Mesenchymal stem cell (in vitro differentiated cells and primary cell): Measurements from ENCODE around the gene LIMS2.

Experiments
- DNase-seq: peaks from one replicate; pipeline ENCODE4 v3.0.0-alpha.2; 2013
- H2AFZ ChIP-seq: one replicate; pipeline ENCODE4 v1.6.1; 2013; ENCODE audit warnings: low read depth, mild to moderate bottlenecking, control low read depth, inconsistent platforms, low read length, moderate library complexity
- H2AK5ac ChIP-seq: 2 replicates; pipeline ENCODE4 v1.6.1; 2013; ENCODE audit warnings: low read length, moderate library complexity, mild to moderate bottlenecking, inconsistent platforms; ENCODE audit not compliant: severe bottlenecking
- H2BK120ac ChIP-seq: one replicate; pipeline ENCODE4 v1.6.1; 2013; ENCODE audit warnings: low read depth, mild to moderate bottlenecking, inconsistent platforms, low read length, moderate library complexity
- H2BK12ac ChIP-seq, 2 experiments: one replicate each; pipeline ENCODE4 v1.6.1; 2013; ENCODE audit warnings: inconsistent platforms in 2 of 2, low read length in 2 of 2, mild to moderate bottlenecking in 2 of 2, moderate library complexity in 2 of 2, control low read depth in 1 of 2
- H2BK15ac ChIP-seq: one replicate; pipeline ENCODE4 v1.6.1; 2013; ENCODE audit warnings: mild to moderate bottlenecking, low read depth, inconsistent platforms; ENCODE audit not compliant: poor library complexity, severe bottlenecking
- H2BK5ac ChIP-seq: 2 replicates; pipeline ENCODE4 v1.6.1; 2013; ENCODE audit warnings: low read depth, mild to moderate bottlenecking, low read length, control low read depth, inconsistent platforms; ENCODE audit not compliant: poor library complexity, severe bottlenecking
- H3K14ac ChIP-seq, 2 experiments: one replicate each; pipeline ENCODE4 v1.6.1; 2013; ENCODE audit warnings: inconsistent platforms in 2 of 2, low read length in 2 of 2, control low read depth in 1 of 2, mild to moderate bottlenecking in 1 of 2, moderate library complexity in 1 of 2
- H3K18ac ChIP-seq, 2 experiments: one replicate each; pipeline ENCODE4 v1.6.1; 2013; ENCODE audit warnings: inconsistent platforms in 2 of 2, low read length in 2 of 2, control low read depth in 1 of 2, low read depth in 1 of 2, mild to moderate bottlenecking in 1 of 2
- H3K23ac ChIP-seq, 2 experiments: one replicate each; pipeline ENCODE4 v1.6.1; 2013; ENCODE audit warnings: inconsistent platforms in 2 of 2, low read length in 2 of 2, mild to moderate bottlenecking in 2 of 2, moderate library complexity in 2 of 2, control low read depth in 1 of 2
- H3K27ac ChIP-seq: 2 replicates; pipeline ENCODE4 v1.5.1; 2013; ENCODE audit warnings: mild to moderate bottlenecking, moderate library complexity, low read length, control low read depth, inconsistent platforms; ENCODE audit not compliant: poor library complexity, severe bottlenecking
- H3K27me3 ChIP-seq, 2 experiments: 2 replicates each; pipeline versions ENCODE4 v1.6.1 to v1.7.0; 2013; ENCODE audit warnings: low read length in 2 of 2, mild to moderate bottlenecking in 2 of 2, moderate library complexity in 2 of 2, control low read depth in 1 of 2, inconsistent platforms in 1 of 2; ENCODE audit not compliant: control insufficient read depth in 1 of 2, insufficient read depth in 1 of 2
- H3K36me3 ChIP-seq, 2 experiments: 2 replicates each; pipeline versions ENCODE4 v1.6.1 to v1.7.0; 2013; ENCODE audit warnings: low read length in 2 of 2, control low read depth in 1 of 2, inconsistent platforms in 1 of 2, low read depth in 1 of 2, mild to moderate bottlenecking in 1 of 2; ENCODE audit not compliant: insufficient read depth in 2 of 2, control insufficient read depth in 1 of 2
- H3K4ac ChIP-seq, 2 experiments: one replicate each; pipeline ENCODE4 v1.6.1; 2013; ENCODE audit warnings: inconsistent platforms in 2 of 2, low read length in 2 of 2, mild to moderate bottlenecking in 2 of 2, moderate library complexity in 2 of 2, control low read depth in 1 of 2, low read depth in 1 of 2
- H3K4me1 ChIP-seq: 2 replicates; pipeline ENCODE4 v1.6.1; 2013; ENCODE audit warnings: low read depth, low read length, control low read depth; ENCODE audit not compliant: control insufficient read depth, insufficient read depth
- H3K4me2 ChIP-seq: 2 replicates; pipeline ENCODE4 v1.6.1; 2013; ENCODE audit warnings: low read length, mild to moderate bottlenecking, inconsistent platforms; ENCODE audit not compliant: poor library complexity, severe bottlenecking
- H3K4me3 ChIP-seq, 2 experiments: 2 replicates each; pipeline versions ENCODE4 v1.5.1 to v1.7.0; 2013; ENCODE audit warnings: low read length in 2 of 2, mild to moderate bottlenecking in 2 of 2, control low read depth in 1 of 2, low read depth in 1 of 2; ENCODE audit not compliant: insufficient read depth in 1 of 2
- H3K79me1 ChIP-seq: replicated peaks from 2 replicates; pipeline ENCODE4 v1.6.1; 2013; ENCODE audit warnings: mild to moderate bottlenecking, control low read depth, low read length, inconsistent platforms; ENCODE audit not compliant: poor library complexity, severe bottlenecking
- H3K9ac ChIP-seq: 2 replicates; pipeline ENCODE4 v1.7.0; 2013; ENCODE audit warnings: mild to moderate bottlenecking, low read length, moderate library complexity
- H3K9me3 ChIP-seq: 2 replicates; pipeline ENCODE4 v1.7.0; 2013; ENCODE audit warnings: mild to moderate bottlenecking, low read length; ENCODE audit not compliant: control insufficient read depth
- H4K8ac ChIP-seq: one replicate; pipeline ENCODE4 v1.6.1; 2013; ENCODE audit warnings: inconsistent platforms, mild to moderate bottlenecking, low read length, moderate library complexity
- H4K91ac ChIP-seq: one replicate; pipeline ENCODE4 v1.6.1; 2013; ENCODE audit warnings: mild to moderate bottlenecking, low read length, inconsistent platforms
- WGBS: methylation state at CpG from one replicate; pipeline ENCODE4 v1.1.7; 2013; ENCODE audit warnings: mixed read lengths; 5-methylcytosine and 5-hydroxymethylcytosine counted together

LIMS2 gene

DNA sequence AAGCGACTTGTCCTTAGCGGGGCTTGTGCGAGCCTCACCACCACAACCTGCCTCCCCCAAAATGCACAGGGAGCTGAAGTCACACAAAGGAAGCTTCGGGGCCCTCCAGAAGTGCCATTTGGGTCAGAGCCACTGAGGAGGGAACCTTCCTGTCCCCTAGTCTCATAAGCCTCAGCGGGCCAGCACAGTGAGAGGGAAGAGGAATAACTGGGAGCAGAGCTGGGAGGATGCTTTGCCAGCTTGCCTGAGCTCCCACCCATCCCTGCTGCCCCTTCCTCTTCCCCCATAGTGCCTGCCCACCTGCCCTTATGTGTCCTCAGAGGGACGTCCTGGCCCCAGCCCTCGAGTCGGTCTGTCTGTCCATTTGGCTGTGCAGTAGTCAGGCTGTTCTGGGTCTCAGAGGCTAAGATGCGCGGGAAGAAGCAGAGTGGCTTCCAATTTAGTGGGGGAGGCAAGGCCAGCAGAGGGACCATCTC is 81.2 kb downstream of the LIMS2 start:
- Histone ChIP-seq H2BK5ac (no peak overlapping the region), H3K4me2 (no peak overlapping the region), H3K9ac (no peak overlapping the region), H4K8ac (no peak overlapping the region), H2AFZ (no peak overlapping the region), H3K18ac (no peak overlapping the region), H3K27me3 (no peaks in the 10 kb centered on the region), H3K27ac (no peak overlapping the region), H2BK15ac (no peak overlapping the region), H2BK120ac (no peak overlapping the region), H3K14ac (no peak overlapping the region), H4K91ac (no peak overlapping the region), H3K36me3 (no peaks in the 10 kb centered on the region), H3K23ac (no peak overlapping the region), H3K9me3 (no peaks in the 10 kb centered on the region), H3K4me3 (no peak overlapping the region), H3K4me1 (no peaks in the 10 kb centered on the region), H2BK12ac (no peak overlapping the region), H2AK5ac (no peak overlapping the region), H3K4ac (no peak overlapping the region), H3K79me1 (no peaks in the 10 kb centered on the region)
- no peak for DNase-seq
- 89% methylated on average over 9 of the region's 10 CpGs for WGBS

DNA sequence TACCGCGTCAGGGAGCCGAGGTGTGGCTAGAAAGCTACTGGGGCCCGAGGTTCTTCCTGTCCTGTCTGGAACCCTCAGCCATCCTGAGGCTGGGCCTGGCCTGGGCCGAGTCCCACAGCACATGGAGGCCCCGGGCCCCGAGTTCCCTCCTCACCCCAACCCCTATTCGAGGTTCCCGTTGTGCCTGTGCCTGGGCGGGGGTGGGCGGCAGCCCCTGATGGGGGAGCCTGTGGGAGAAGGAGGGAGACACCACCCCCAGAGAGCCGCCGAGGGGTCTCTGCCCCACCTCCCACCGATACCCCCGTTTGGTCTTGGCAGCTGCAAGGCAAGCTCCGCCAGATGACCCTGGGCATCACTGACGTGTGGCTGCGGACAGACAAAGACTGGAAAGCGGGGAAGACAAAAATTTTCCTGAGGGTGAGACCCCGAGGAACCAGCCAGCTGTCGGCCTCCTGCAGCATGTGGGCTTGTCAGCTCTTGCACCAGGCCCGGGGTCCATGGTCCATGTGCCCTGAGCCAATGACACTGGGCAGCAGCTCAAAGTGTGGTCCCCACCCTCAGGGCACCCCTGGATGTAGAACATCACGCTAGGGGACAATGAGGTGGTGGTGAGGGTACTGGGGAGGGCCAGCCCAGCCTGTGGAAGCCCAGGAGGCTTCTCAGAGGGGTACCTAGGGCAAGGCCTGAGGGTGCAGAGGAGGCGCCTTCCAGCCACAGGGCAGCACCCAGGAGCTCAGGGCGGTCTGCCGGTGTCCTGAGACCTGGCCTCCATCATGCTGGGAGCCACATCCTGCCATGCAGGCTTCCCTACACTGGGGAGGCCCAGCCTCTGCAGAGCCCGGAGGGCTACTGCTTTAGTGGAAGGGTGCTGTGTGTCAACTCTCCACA is 81.9 kb downstream of the LIMS2 start:
- H3K27me3 ChIP-seq, result no peaks in the 10 kb centered on the region
- H2BK120ac ChIP-seq, result no peak overlapping the region
- H3K9me3 ChIP-seq, result no peaks in the 10 kb centered on the region
- no peak overlapping the region for H2AK5ac ChIP-seq
- H3K27ac ChIP-seq, result no peak overlapping the region
- H2AFZ ChIP-seq, result no peak overlapping the region
- WGBS, result 91% methylated on average over 23 of the region's 27 CpGs
- no peak overlapping the region for H2BK5ac ChIP-seq
- H3K79me1 ChIP-seq, result no peaks in the 10 kb centered on the region
- H3K4ac ChIP-seq, result no peak overlapping the region
- no peaks in the 10 kb centered on the region for H3K4me1 ChIP-seq
- H4K8ac ChIP-seq, result no peak overlapping the region
- H3K23ac ChIP-seq, result no peak overlapping the region
- no peak overlapping the region for H3K9ac ChIP-seq
- no peak overlapping the region for H2BK12ac ChIP-seq
- H3K4me3 ChIP-seq, result no peak overlapping the region
- H3K14ac ChIP-seq, result no peak overlapping the region
- H2BK15ac ChIP-seq, result no peak overlapping the region
- no peak for DNase-seq
- H3K4me2 ChIP-seq, result no peak overlapping the region
- H4K91ac ChIP-seq, result no peak overlapping the region
- H3K36me3 ChIP-seq, result no peaks in the 10 kb centered on the region
- H3K18ac ChIP-seq, result no peak overlapping the region

DNA sequence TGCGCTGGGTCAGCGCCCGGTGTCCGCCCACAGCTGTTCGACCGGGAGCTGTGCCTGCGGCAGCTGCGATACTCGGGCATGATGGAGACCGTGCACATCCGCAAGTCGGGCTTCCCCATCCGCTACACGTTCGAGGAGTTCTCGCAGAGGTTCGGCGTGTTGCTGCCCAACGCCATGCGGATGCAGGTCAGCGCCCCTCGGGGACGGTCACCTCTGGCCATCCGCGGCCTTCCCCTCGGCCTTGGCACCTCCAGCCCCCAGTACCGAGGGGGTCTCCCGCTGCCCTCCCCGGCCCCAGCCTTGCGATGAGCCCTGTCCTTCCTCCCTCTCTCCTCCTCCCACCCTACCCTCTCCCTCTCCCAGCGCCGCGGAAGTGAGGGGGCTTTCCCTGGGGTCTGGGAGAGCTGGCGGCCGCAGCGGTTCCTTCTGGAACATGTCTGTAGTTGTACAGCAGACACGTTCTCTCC is 82.5 kb downstream of the LIMS2 start:
- no peak overlapping the region for H3K27ac ChIP-seq
- H3K79me1 ChIP-seq, result no peaks in the 10 kb centered on the region
- no peak overlapping the region for H3K4ac ChIP-seq
- no peak overlapping the region for H3K9ac ChIP-seq
- 96% methylated on average over 29 of the region's 37 CpGs for WGBS
- no peak overlapping the region for H3K4me2 ChIP-seq
- H3K23ac ChIP-seq, result no peak overlapping the region
- H3K4me1 ChIP-seq, result no peaks in the 10 kb centered on the region
- no peak for DNase-seq
- H3K18ac ChIP-seq, result no peak overlapping the region
- H3K27me3 ChIP-seq, result no peaks in the 10 kb centered on the region
- H3K4me3 ChIP-seq, result peak overlapping the region in 1 of 2 experiments; percentile 16
- no peak overlapping the region for H4K8ac ChIP-seq
- H2BK120ac ChIP-seq, result no peak overlapping the region
- H3K36me3 ChIP-seq, result no peaks in the 10 kb centered on the region
- no peak overlapping the region for H2BK12ac ChIP-seq
- no peak overlapping the region for H2BK15ac ChIP-seq
- H2AK5ac ChIP-seq, result no peak overlapping the region
- no peaks in the 10 kb centered on the region for H3K9me3 ChIP-seq
- H2AFZ ChIP-seq, result no peak overlapping the region
- no peak overlapping the region for H3K14ac ChIP-seq
- H2BK5ac ChIP-seq, result no peak overlapping the region
- no peak overlapping the region for H4K91ac ChIP-seq

DNA sequence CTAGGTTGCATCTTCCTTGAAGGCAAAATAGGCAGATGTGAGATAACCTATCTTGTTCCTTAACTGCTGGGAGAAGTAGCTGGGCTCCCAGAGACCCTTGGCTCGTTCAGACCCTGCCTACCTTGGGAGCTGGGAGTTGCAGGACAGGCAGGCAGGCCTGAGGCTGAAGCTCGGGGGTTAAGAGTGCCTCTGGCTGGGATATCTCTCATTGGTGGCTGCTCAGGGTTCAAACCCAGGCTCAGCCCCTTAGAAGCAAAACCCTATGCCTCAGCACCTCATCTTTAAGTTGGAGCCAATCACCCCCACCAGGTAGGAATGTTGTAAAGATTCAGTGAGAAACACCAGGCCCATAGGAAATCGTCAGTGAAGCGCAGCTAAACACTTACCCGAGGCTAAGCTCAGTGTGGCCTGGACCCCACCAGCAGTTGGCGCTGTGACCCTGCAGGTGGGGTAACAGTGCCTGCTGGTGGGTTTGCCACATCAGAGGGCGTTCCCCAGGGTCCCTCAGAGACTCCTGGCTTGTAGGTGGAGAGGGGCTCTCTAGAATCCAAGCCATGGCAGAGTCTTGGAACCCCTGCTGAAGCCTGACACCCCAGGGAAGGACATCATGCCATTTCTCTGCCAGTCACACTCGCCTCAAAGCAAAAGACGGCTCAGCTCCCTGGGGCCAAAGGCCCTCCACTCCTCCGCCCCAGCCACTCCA is 84.0 kb downstream of the LIMS2 start:
- peak; percentile 62 for DNase-seq
- no peak overlapping the region for H3K18ac ChIP-seq
- H2BK12ac ChIP-seq, result no peak overlapping the region
- H2BK15ac ChIP-seq, result no peak overlapping the region
- 20% methylated on average over 6 of the region's 10 CpGs for WGBS
- H3K79me1 ChIP-seq, result no peaks in the 10 kb centered on the region
- no peak overlapping the region for H2BK120ac ChIP-seq
- no peak overlapping the region for H2AFZ ChIP-seq
- H3K4me1 ChIP-seq, result no peaks in the 10 kb centered on the region
- H2BK5ac ChIP-seq, result no peak overlapping the region
- no peak overlapping the region for H2AK5ac ChIP-seq
- no peaks in the 10 kb centered on the region for H3K9me3 ChIP-seq
- peaks cover under 1 to 8% of the 10 kb centered on the region in 2 experiments for H3K27me3 ChIP-seq
- H3K36me3 ChIP-seq, result no peaks in the 10 kb centered on the region
- H4K91ac ChIP-seq, result no peak overlapping the region
- H3K27ac ChIP-seq, result no peak overlapping the region
- H3K4me3 ChIP-seq, result no peak overlapping the region
- H3K9ac ChIP-seq, result no peak overlapping the region
- no peak overlapping the region for H3K4ac ChIP-seq
- H3K23ac ChIP-seq, result no peak overlapping the region
- H3K4me2 ChIP-seq, result no peak overlapping the region
- H3K14ac ChIP-seq, result no peak overlapping the region
- H4K8ac ChIP-seq, result peak overlapping the region; percentile 66
